AG04449 (cell line): ENCODE data around the gene KAT2B.
"Not testable (repeated sequence)": the region's sequence is repeated elsewhere in the genome, so short reads cannot be mapped to it uniquely, and the experiment has no call there.

Experiments
- CTCF ChIA-PET: fragments of 350-600 bp; formaldehyde crosslinking; extraction: SDS; loops from one replicate; lab custom pipeline; 2021; ENCODE audit warnings: antibody characterized with exemption; lab: Yijun Ruan, JAX
- POLR2A ChIA-PET: fragments of 400-600, 350-600 bp; formaldehyde crosslinking; extraction: SDS; loops from one replicate; lab custom pipeline; 2020; ENCODE audit warnings: antibody characterized with exemption, inconsistent platforms; lab: Yijun Ruan, JAX
- DNase-seq: peaks from one replicate; pipeline ENCODE4 v3.0.0-alpha.2; 2010; ENCODE audit warnings: low read depth, low spot score
- H3K4me3 ChIP-seq: 2 replicates; pipeline ENCODE4 v1.5.1; 2011; ENCODE audit warnings: low read depth, mild to moderate bottlenecking, control low read depth, low read length
- CTCF ChIP-seq: IDR thresholded peaks from one replicate; pipeline ENCODE4 v1.5.1; 2011; ENCODE audit warnings: mild to moderate bottlenecking, moderate library complexity, low read length, control low read depth, inconsistent platforms; ENCODE audit not compliant: insufficient read depth; ENCODE audit errors: missing control alignments

The KAT2B gene

GRCh38 chr3:20012164-20012563, 28.1 kb upstream of the KAT2B start, which contains the start of gene PP2D1:
Gene PP2D1, minus strand, starts transcription at chr3:20012264. Its CDS starts 192 bp downstream, at chr3:20012072.
- POLR2A ChIA-PET: no interaction called here
- no peak for TF ChIP-seq CTCF
- CTCF ChIA-PET: no interaction called here
- no peak within 1 kb of the TSS for H3K4me3 ChIP-seq
- DNase-seq: no peak

GRCh38 chr3:20013396-20013795, 26.9 kb upstream of the KAT2B start:
- no peak for DNase-seq
- H3K4me3 ChIP-seq: no peak overlapping the region
- POLR2A ChIA-PET: no interaction called here
- TF ChIP-seq CTCF: no peak
- CTCF ChIA-PET: no interaction called here

DNA sequence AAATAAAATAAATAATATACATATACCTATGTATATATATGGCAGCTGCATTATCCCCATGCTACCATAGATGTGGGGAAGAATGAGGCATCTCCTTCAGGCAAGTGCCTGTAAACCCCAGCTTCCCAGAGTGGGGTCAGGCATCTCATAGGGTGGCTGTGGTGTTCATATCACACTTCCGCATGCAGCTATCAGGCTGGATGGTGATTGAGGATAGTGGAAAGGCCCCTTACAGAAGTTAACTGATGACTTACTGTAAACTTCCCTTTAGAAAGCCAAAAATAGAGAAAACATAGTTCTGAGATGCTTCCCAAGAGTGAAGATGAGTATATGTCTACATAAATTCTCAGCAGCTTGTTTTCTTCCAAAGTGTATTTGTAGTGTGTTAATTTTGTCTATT, 24.7 kb upstream of the KAT2B start:
- ChIA-PET POLR2A (no interaction called here), CTCF (no interaction called here)
- DNase-seq: no peak
- TF ChIP-seq CTCF: no peak
- no peak overlapping the region for H3K4me3 ChIP-seq

- POLR2A ChIA-PET, H3K4me3 ChIP-seq, CTCF ChIA-PET, DNase-seq: not testable (repeated sequence)
Observed at GRCh38 chr3:20016076-20016475, 24.2 kb upstream of the KAT2B start.

- CTCF ChIA-PET: no interaction called here
- TF ChIP-seq CTCF: no peak
- POLR2A ChIA-PET: no interaction called here
- no peak for DNase-seq
- no peak overlapping the region for H3K4me3 ChIP-seq
Observed at GRCh38 chr3:20022954-20023622, 17.2 kb upstream of the KAT2B start.

DNA sequence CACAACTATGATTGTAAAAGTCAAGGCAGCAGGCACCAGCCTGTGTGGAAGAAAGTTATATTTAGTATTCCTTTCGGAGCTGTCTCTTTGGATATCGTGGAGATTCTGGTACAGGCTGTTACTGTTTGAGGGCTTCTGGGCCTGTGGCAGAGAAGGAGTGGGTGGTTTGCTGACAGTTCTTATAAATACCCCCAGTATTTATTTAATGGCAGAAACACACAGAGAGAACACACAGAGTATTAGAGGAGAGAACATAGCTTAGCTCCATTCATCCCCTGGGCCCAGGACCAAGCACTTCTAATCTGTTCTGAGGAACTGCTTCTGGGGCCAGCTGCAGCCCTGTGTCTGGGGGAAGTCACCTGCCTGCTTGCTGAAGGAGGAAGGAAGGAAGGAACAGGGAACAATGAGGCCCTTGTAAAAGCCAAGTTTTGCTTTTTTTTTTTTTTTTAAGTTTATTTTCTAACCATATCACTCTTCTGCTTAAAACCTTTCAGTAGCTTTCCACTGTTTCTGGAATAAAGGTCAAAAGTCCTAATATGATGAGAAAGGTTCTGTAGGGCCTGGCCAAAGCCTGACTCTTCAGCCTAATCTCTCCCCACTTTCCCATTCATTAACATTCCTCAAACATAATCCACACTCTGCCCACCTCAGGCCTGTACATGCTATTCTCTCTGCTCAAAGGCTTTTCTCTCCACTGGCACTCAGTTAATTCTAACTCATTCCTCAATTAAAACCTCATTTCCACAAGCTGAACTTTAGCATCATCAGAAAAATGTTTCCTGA, 16.4 kb upstream of the KAT2B start:
- CTCF ChIA-PET: no interaction called here
- no peak for DNase-seq
- no peak overlapping the region for H3K4me3 ChIP-seq
- POLR2A ChIA-PET: no interaction called here
- TF ChIP-seq CTCF: no peak
